ENCODE results near the gene SMAD4. TPM values are rescaled to one million over a fixed set of nuclear protein-coding genes. Genes with fewer than 3 reads are reported as not detected.

The SMAD4 gene
- total RNA-seq, 1 donor from 2014 or later = 165 TPM

- no peak for DNase-seq (ENCODE audit: low spot score, unreplicated experiment)
- H3K9me3 Mint-ChIP-seq (ENCODE audit: low read depth) = no peaks in the 10 kb centered on the region
- H3K27ac Mint-ChIP-seq = peak overlapping the region; percentile 91
- H3K36me3 Mint-ChIP-seq (ENCODE audit: insufficient read depth) = peaks cover 7% of the 10 kb centered on the region
- TF ChIP-seq, protein P1, sequence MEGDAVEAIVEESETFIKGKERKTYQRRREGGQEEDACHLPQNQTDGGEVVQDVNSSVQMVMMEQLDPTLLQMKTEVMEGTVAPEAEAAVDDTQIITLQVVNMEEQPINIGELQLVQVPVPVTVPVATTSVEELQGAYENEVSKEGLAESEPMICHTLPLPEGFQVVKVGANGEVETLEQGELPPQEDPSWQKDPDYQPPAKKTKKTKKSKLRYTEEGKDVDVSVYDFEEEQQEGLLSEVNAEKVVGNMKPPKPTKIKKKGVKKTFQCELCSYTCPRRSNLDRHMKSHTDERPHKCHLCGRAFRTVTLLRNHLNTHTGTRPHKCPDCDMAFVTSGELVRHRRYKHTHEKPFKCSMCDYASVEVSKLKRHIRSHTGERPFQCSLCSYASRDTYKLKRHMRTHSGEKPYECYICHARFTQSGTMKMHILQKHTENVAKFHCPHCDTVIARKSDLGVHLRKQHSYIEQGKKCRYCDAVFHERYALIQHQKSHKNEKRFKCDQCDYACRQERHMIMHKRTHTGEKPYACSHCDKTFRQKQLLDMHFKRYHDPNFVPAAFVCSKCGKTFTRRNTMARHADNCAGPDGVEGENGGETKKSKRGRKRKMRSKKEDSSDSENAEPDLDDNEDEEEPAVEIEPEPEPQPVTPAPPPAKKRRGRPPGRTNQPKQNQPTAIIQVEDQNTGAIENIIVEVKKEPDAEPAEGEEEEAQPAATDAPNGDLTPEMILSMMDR (IDR thresholded peaks at IDR 0.05; ENCODE audit: unreplicated experiment) = no peak
- H3K4me1 Mint-ChIP-seq (ENCODE audit: low read depth) = peaks cover 45% of the 10 kb centered on the region
- no peak overlapping the region for H3K4me3 Mint-ChIP-seq (ENCODE audit: low read depth)
- H3K27me3 Mint-ChIP-seq = no peaks in the 10 kb centered on the region
Observed at GRCh38 chr18:51037230-51037629, 7.2 kb downstream of the SMAD4 start.

DNA sequence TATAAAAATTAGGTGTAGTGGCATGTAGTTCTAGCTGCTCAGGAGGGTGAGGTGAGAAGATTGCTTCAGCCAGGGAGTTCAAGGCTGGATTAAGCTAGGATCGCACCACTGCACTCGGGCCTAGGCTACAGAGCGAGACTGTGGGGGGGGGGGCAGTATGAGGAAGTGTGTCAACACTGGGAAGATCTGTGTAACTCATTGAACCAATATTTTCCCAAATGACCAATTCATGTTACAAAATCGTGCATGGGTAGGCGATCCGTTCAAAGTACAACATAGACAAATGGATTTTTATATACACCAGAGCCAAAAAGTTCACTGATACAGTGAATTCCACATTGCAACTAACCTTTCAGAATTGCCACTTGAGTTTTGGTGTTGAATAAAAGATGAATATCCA, 8.1 kb downstream of the SMAD4 start:
- H3K27me3 Mint-ChIP-seq = no peaks in the 10 kb centered on the region
- no peak for DNase-seq (ENCODE audit: low spot score, unreplicated experiment)
- peaks cover 7% of the 10 kb centered on the region for H3K36me3 Mint-ChIP-seq (ENCODE audit: insufficient read depth)
- no peaks in the 10 kb centered on the region for H3K9me3 Mint-ChIP-seq (ENCODE audit: low read depth)
- peaks cover 44% of the 10 kb centered on the region for H3K4me1 Mint-ChIP-seq (ENCODE audit: low read depth)
- TF ChIP-seq, protein P1 (IDR thresholded peaks at IDR 0.05; ENCODE audit: unreplicated experiment) = no peak
- peak overlapping the region; percentile 91 for H3K27ac Mint-ChIP-seq
- no peak overlapping the region for H3K4me3 Mint-ChIP-seq (ENCODE audit: low read depth)

DNA sequence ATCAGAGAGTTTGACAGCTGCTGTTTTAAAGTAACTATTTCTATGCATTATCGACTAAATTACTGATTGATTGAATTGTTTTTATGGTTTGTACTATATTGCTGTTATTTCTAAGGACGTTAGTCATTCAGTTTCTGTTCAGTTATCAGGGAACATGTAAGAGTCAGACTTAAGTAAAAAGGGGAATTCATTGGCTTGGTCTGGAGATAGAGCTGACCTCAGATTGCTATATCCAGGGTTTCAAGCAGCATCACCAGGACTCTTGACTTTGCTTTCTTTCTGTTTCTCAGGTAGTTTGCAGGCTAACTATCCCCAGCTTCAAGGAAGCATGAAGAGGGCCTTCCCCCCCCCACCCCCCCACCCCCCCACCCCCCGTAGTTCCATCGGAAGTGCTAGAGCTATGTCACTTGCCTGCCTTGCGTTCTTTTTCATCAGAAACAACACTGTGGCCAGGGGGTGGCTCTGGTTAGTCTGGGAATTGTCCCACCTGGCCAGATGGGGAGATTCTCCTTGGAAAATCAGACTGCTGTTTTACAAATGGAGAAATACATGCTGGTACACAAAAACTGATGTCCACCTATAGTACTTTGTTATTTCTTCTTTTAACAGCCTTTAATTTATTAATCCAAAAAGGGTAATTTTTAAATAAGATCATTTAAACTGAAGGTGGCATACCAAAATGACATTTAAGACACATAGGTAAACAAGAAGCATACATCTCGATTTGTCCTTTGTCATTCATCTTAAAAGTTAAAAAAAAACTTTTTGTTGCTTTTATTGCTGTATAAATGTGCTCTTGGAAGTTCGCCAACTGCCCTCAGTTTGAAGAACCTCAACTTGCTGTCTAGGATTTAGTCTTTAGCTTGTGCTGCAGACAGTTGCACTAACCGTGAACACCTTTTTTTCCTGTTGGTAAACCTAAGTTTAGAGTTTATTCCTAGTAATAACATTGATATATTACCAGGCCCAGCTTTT, 9.4 kb downstream of the SMAD4 start:
- Mint-ChIP-seq H3K36me3 (ENCODE audit: insufficient read depth) (peaks cover 8% of the 10 kb centered on the region), H3K27ac (peak overlapping the region; percentile 84), H3K9me3 (ENCODE audit: low read depth) (no peaks in the 10 kb centered on the region), H3K27me3 (no peaks in the 10 kb centered on the region), H3K4me1 (ENCODE audit: low read depth) (peaks cover 50% of the 10 kb centered on the region), H3K4me3 (ENCODE audit: low read depth) (no peak overlapping the region)
- no peak for DNase-seq (ENCODE audit: low spot score, unreplicated experiment)
- TF ChIP-seq, protein P1 (IDR thresholded peaks at IDR 0.05; ENCODE audit: unreplicated experiment) = no peak

- Mint-ChIP-seq H3K27me3 (no peaks in the 10 kb centered on the region), H3K36me3 (ENCODE audit: insufficient read depth) (peaks cover 4% of the 10 kb centered on the region), H3K9me3 (ENCODE audit: low read depth) (no peaks in the 10 kb centered on the region), H3K4me3 (ENCODE audit: low read depth) (no peak overlapping the region), H3K4me1 (ENCODE audit: low read depth) (peaks cover 52% of the 10 kb centered on the region), H3K27ac (no peak overlapping the region)
- DNase-seq (ENCODE audit: low spot score, unreplicated experiment) = no peak
- TF ChIP-seq, protein P1 (IDR thresholded peaks at IDR 0.05; ENCODE audit: unreplicated experiment) = no peak
Observed at GRCh38 chr18:51041677-51042352, 11.8 kb downstream of the SMAD4 start.

DNA sequence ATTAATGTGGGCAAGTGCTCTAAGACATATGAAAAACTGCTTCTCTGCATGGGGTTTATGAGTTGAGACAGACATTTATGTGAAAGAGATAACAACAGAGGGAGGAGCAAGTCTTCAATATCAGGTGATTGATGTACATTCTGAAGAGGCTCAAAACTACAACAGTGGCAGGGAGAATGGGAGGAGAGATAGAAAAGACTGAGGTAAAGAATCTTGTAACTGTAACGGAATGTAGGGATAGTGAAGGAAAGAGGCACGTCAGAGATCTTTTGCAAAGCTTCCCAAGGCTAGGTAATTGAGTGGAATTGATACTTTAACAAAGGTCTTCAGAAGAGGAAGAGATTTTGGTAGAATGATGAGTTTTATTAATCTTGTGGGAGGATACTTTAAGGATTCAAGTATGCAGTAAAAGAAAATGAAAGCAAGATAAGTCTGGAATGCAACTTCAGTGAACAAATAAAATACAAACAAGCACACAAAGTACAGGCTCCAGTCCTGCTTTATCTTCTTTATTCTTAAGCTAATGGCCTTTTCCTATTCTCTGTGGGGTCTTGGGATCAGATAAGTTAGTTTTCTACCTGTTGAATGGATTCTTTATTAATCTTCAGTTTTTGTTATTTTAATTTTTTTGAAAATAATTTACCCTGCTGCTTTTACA, 15.0 kb downstream of the SMAD4 start:
- Mint-ChIP-seq H3K27ac (peak overlapping the region; percentile 82), H3K9me3 (ENCODE audit: low read depth) (no peaks in the 10 kb centered on the region), H3K4me1 (ENCODE audit: low read depth) (peaks cover 34% of the 10 kb centered on the region), H3K36me3 (ENCODE audit: insufficient read depth) (peaks cover 14% of the 10 kb centered on the region), H3K27me3 (no peaks in the 10 kb centered on the region), H3K4me3 (ENCODE audit: low read depth) (peak overlapping the region; percentile 3)
- TF ChIP-seq, protein P1 (IDR thresholded peaks at IDR 0.05; ENCODE audit: unreplicated experiment) = no peak
- no peak for DNase-seq (ENCODE audit: low spot score, unreplicated experiment)
